Activated CD8-positive, alpha-beta T cell treated with anti-CD3 and anti-CD28 coated beads for 36 hours (primary cell): ENCODE results near the gene CDC42EP3. TPM values are rescaled to one million over a fixed set of nuclear protein-coding genes. Genes with fewer than 3 reads are reported as not detected.

Experiments used
- ATAC-seq: fragments of 200-7000 bp; cut with Tn5 transposase; one replicate; pipeline ENCODE4 v1.10.0; 2021; ENCODE audit warnings: mild to moderate bottlenecking, moderate library complexity
- CTCF ChIA-PET: fragments of 350-600 bp; sonication (Branson Sonifier 250); formaldehyde crosslinking; loops from one replicate; lab custom pipeline; 2021; ENCODE audit warnings: antibody characterized with exemption; lab: Charles Lee
- POLR2A ChIA-PET: fragments of 350-600 bp; sonication (Branson Sonifier 250); formaldehyde crosslinking; loops from one replicate; lab custom pipeline; 2021; ENCODE audit warnings: antibody characterized with exemption; lab: Charles Lee
- DNase-seq: peaks from one replicate; pipeline ENCODE4 v3.0.0-alpha.2; 2020
- H3K27ac Mint-ChIP-seq: one replicate; pipeline ENCODE4 v1.8.0; 2021; ENCODE audit warnings: mild to moderate bottlenecking, mixed read lengths
- H3K27me3 Mint-ChIP-seq: one replicate; pipeline ENCODE4 v1.8.0; 2021; ENCODE audit warnings: mixed read lengths
- H3K36me3 Mint-ChIP-seq: one replicate; pipeline ENCODE4 v1.8.0; 2021; ENCODE audit warnings: low read depth, mixed read lengths
- H3K4me1 Mint-ChIP-seq: one replicate; pipeline ENCODE4 v1.8.0; 2021; ENCODE audit warnings: low read depth, mixed read lengths
- H3K4me3 Mint-ChIP-seq: one replicate; pipeline ENCODE4 v1.8.0; 2021; ENCODE audit warnings: mild to moderate bottlenecking, moderate library complexity, mixed read lengths
- H3K9me3 Mint-ChIP-seq: one replicate; pipeline ENCODE4 v1.8.0; 2021; ENCODE audit warnings: mixed read lengths
- CTCF ChIP-seq: fragments of 200-600 bp; IDR thresholded peaks from one replicate; pipeline ENCODE4 v1.8.0; 2022; ENCODE audit warnings: antibody characterized with exemption, mild to moderate bottlenecking
- intact Hi-C: fragments of 100-400 bp; cut with micrococcal nuclease; formaldehyde crosslinking; loops from one replicate; pipeline ENCODE4 v1.10.0; 2022
- total RNA-seq, 2 experiments: library from RNA; stranded (reverse); gene quantifications; one replicate each; pipeline ENCODE4 v1.2.3, GENCODE V29; 2021

CDC42EP3 gene
- total RNA-seq, 2 experiments from 2014 or later: 18.8 to 22.6 TPM

- H3K4me1 Mint-ChIP-seq: peaks cover 83% of the 10 kb centered on the region
- intact Hi-C loops: loop anchor here (10.0 kb wide), 1 partner anchor 211 kb away; no protein-coding TSS in a partner anchor
- no peak for TF ChIP-seq CTCF
- DNase-seq (no peak), ATAC-seq (no peak)
- no peak overlapping the region for H3K4me3 Mint-ChIP-seq
- H3K27me3 Mint-ChIP-seq: no peaks in the 10 kb centered on the region
- no peaks in the 10 kb centered on the region for H3K9me3 Mint-ChIP-seq
- H3K27ac Mint-ChIP-seq: peak overlapping the region; percentile 54
- peaks cover 42% of the 10 kb centered on the region for H3K36me3 Mint-ChIP-seq
- ChIA-PET CTCF (no interaction called here), POLR2A (interaction anchor here (0.8 kb wide), 1 partner anchor 183 kb away, joined by 3 read pairs; no protein-coding TSS in a partner anchor)
These were observed 7.2 kb downstream of the CDC42EP3 start for GRCh38 chr2:37664231-37664643.

GRCh38 chr2:37663390-37663789 lies 8.1 kb downstream of the CDC42EP3 start:
- DNase-seq (no peak), ATAC-seq (no peak)
- no peak for TF ChIP-seq CTCF
- peak overlapping the region; percentile 60 for H3K27ac Mint-ChIP-seq
- H3K27me3 Mint-ChIP-seq: no peaks in the 10 kb centered on the region
- H3K4me3 Mint-ChIP-seq: no peak overlapping the region
- peaks cover 85% of the 10 kb centered on the region for H3K4me1 Mint-ChIP-seq
- ChIA-PET CTCF (no interaction called here), POLR2A (interaction anchor here (0.8 kb wide), 1 partner anchor 182 kb away, joined by 3 read pairs; no protein-coding TSS in a partner anchor)
- intact Hi-C loops: loop anchor here (10.0 kb wide), 1 partner anchor 211 kb away; no protein-coding TSS in a partner anchor
- no peaks in the 10 kb centered on the region for H3K9me3 Mint-ChIP-seq
- peaks cover 43% of the 10 kb centered on the region for H3K36me3 Mint-ChIP-seq

- ChIA-PET CTCF (interaction anchor here (1.1 kb wide), 2 partner anchors 13 to 101 kb away, joined by 3 read pairs; no protein-coding TSS in a partner anchor), POLR2A (interaction anchor here (0.7 to 1.3 kb wide), 2 partner anchors 10 to 15 kb away, joined by 3 read pairs; no protein-coding TSS in a partner anchor)
- ATAC-seq (no peak), DNase-seq (no peak)
- intact Hi-C loops: loop anchor here (10.0 kb wide), 1 partner anchor 215 kb away; no protein-coding TSS in a partner anchor
- Mint-ChIP-seq H3K4me1 (peaks cover 88% of the 10 kb centered on the region), H3K36me3 (peaks cover 54% of the 10 kb centered on the region), H3K9me3 (no peaks in the 10 kb centered on the region), H3K27ac (peak overlapping the region; percentile 64), H3K4me3 (no peak overlapping the region), H3K27me3 (no peaks in the 10 kb centered on the region)
- TF ChIP-seq CTCF: no peak
These were observed 11.7 kb downstream of the CDC42EP3 start for GRCh38 chr2:37659723-37660122.

GRCh38 chr2:37658682-37659081 lies 12.8 kb downstream of the CDC42EP3 start:
- Mint-ChIP-seq H3K27ac (peak overlapping the region; percentile 64), H3K27me3 (no peaks in the 10 kb centered on the region), H3K9me3 (no peaks in the 10 kb centered on the region), H3K36me3 (peaks cover 51% of the 10 kb centered on the region), H3K4me1 (peaks cover 92% of the 10 kb centered on the region), H3K4me3 (no peak overlapping the region)
- ChIA-PET CTCF (interaction anchor here (1.1 to 1.6 kb wide), 3 partner anchors 12 to 100 kb away, joined by 3 to 4 read pairs (median 3); no protein-coding TSS in a partner anchor), POLR2A (interaction anchor here (1.3 kb wide), 2 partner anchors 11 to 12 kb away, joined by 3 to 4 read pairs; no protein-coding TSS in a partner anchor)
- no peak for ATAC-seq
- no peak for DNase-seq
- intact Hi-C loops: no loop called here
- no peak for TF ChIP-seq CTCF

GRCh38 chr2:37657471-37657870 lies 14.0 kb downstream of the CDC42EP3 start:
- Mint-ChIP-seq H3K9me3 (no peaks in the 10 kb centered on the region), H3K36me3 (peaks cover 47% of the 10 kb centered on the region), H3K4me3 (peak overlapping the region; percentile 25), H3K4me1 (peaks cover 94% of the 10 kb centered on the region), H3K27ac (peak overlapping the region; percentile 89), H3K27me3 (no peaks in the 10 kb centered on the region)
- ATAC-seq (no peak), DNase-seq (no peak)
- ChIA-PET POLR2A (interaction anchor here (1.2 to 1.8 kb wide), 3 partner anchors 9 to 70 kb away, joined by 4 to 7 read pairs (median 4); no protein-coding TSS in a partner anchor), CTCF (interaction anchor here (1.2 to 1.6 kb wide), 3 partner anchors 9 to 15 kb away, joined by 3 to 4 read pairs (median 4); no protein-coding TSS in a partner anchor)
- intact Hi-C loops: no loop called here
- no peak for TF ChIP-seq CTCF
